MM.1S (cell line): ENCODE data around the gene AFG3L2.

Source experiments
- EZH2phosphoT487 ChIP-seq: fragments of 300-600 bp; sonication (generic); IDR thresholded peaks from 2 replicates; pipeline ENCODE4 v1.6.1; 2018; ENCODE audit warnings: antibody characterized with exemption, low read length
- TF ChIP-seq, protein P1 (sequence below): fragments of 300-600 bp; sonication (generic); IDR thresholded peaks from 2 replicates; pipeline ENCODE4 v1.5.1; 2016; ENCODE audit warnings: antibody characterized with exemption, low read length, mixed read lengths

DNA sequence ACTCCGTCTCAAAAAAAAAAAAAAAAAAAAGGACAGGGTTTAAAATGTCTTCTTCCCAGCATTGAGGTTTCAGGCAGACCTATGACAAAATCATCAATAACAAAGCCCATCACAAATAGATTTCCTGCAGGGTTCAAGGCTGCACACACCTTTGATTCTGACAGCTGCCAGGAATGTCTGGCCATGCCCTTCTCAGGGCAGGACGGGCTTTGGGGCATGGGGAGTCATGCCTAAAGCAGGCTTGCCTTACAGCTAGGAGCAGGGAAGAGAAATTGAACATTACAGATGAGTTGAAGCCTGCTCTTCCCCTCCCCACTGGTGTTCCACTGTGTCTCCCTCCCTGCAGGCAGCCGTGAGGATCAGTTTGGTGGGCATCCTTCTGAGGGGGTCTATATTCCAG is 34.4 kb upstream of the AFG3L2 start:
- TF ChIP-seq, protein P1, sequence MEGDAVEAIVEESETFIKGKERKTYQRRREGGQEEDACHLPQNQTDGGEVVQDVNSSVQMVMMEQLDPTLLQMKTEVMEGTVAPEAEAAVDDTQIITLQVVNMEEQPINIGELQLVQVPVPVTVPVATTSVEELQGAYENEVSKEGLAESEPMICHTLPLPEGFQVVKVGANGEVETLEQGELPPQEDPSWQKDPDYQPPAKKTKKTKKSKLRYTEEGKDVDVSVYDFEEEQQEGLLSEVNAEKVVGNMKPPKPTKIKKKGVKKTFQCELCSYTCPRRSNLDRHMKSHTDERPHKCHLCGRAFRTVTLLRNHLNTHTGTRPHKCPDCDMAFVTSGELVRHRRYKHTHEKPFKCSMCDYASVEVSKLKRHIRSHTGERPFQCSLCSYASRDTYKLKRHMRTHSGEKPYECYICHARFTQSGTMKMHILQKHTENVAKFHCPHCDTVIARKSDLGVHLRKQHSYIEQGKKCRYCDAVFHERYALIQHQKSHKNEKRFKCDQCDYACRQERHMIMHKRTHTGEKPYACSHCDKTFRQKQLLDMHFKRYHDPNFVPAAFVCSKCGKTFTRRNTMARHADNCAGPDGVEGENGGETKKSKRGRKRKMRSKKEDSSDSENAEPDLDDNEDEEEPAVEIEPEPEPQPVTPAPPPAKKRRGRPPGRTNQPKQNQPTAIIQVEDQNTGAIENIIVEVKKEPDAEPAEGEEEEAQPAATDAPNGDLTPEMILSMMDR, result no peak
- TF ChIP-seq EZH2phosphoT487, result no peak
